Measurements from ENCODE around the gene ADAMTS13.
A peak's percentile ranks its signal among the peaks of the same experiment; 100 is the strongest.

Gene ADAMTS13

GRCh38 chr9:133393399-133393798 is 28.8 kb upstream of the ADAMTS13 start:
- DNase-seq: no peak

GRCh38 chr9:133394687-133395271 is 27.4 kb upstream of the ADAMTS13 start:
- no peak for DNase-seq

GRCh38 chr9:133396952-133397351 is 25.2 kb upstream of the ADAMTS13 start:
- peak; percentile 70 for DNase-seq

GRCh38 chr9:133397370-133397769 is 24.8 kb upstream of the ADAMTS13 start:
- DNase-seq: no peak

GRCh38 chr9:133397895-133398294 is 24.3 kb upstream of the ADAMTS13 start:
- DNase-seq: no peak

DNA sequence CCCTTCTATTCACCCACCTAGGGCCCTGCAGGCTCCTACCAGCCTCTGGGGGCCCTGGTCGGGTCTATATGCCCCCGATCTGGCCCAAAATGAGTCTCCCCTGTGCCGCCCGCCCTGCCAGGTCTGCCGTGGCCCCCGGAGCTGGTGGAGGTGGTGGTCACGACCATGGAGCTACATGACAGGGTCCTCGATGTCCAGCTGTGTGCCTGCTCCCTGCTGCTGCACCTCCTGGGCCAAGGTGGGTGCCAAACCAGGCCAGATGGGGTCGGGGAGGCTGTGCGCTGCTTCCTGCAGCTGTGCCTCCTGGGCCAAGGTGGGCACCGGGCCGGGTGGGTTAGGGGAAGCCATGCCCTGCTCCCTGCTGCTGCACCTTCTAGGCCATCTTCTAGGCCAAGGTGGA is 21.9 kb upstream of the ADAMTS13 start:
- DNase-seq: no peak

DNA sequence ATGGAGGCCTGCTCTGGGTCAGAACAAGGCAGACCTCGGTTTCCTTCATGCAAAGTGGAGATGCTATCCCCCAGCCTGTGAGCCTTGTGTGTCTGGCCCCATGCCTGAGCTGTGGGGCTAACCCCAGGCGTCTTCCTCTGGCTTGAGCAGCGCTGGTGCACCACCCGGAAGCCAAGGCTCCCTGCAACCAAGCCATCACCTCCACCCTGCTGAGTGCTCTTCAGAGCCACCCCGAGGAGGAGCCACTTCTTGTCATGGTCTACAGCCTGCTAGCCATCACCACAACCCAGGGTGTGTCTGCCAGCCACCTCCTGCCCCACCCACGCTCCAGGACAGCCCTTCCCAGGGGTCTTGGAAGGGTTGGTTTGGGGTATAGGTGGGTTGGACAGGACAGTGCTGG is 20.6 kb upstream of the ADAMTS13 start:
- no peak for DNase-seq

GRCh38 chr9:133402689-133403088 is 19.5 kb upstream of the ADAMTS13 start:
- DNase-seq: no peak

- peak; percentile 57 for DNase-seq
Observed at GRCh38 chr9:133403766-133404453, 18.3 kb upstream of the ADAMTS13 start.

- no peak for DNase-seq
Observed at GRCh38 chr9:133404454-133405002, 17.6 kb upstream of the ADAMTS13 start.

GRCh38 chr9:133405508-133406438 is 16.4 kb upstream of the ADAMTS13 start:
- DNase-seq: no peak

GRCh38 chr9:133406480-133407307 is 15.5 kb upstream of the ADAMTS13 start:
- peak; percentile 83 for DNase-seq

DNA sequence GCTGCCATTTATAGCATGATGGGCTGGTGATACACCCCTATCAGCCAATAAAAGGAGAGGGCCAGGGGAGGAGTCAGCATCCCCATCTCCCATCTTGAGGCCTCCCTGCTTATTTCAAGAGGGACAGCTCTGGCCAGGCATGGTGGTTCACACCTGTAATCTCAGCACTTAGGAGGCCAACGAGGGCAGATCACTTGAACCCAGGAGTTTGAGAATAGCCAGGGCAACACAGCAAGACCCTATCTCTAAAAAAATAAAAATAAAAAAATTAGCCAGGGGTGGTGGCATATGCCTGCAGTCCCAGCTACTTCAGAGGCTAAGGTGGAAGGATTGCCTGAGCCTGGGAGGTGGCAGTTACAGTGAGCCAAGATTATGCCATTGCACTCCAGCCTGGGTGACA is 14.1 kb upstream of the ADAMTS13 start:
- DNase-seq: no peak

- no peak for DNase-seq
Observed at GRCh38 chr9:133415170-133415569, 7.0 kb upstream of the ADAMTS13 start.

DNA sequence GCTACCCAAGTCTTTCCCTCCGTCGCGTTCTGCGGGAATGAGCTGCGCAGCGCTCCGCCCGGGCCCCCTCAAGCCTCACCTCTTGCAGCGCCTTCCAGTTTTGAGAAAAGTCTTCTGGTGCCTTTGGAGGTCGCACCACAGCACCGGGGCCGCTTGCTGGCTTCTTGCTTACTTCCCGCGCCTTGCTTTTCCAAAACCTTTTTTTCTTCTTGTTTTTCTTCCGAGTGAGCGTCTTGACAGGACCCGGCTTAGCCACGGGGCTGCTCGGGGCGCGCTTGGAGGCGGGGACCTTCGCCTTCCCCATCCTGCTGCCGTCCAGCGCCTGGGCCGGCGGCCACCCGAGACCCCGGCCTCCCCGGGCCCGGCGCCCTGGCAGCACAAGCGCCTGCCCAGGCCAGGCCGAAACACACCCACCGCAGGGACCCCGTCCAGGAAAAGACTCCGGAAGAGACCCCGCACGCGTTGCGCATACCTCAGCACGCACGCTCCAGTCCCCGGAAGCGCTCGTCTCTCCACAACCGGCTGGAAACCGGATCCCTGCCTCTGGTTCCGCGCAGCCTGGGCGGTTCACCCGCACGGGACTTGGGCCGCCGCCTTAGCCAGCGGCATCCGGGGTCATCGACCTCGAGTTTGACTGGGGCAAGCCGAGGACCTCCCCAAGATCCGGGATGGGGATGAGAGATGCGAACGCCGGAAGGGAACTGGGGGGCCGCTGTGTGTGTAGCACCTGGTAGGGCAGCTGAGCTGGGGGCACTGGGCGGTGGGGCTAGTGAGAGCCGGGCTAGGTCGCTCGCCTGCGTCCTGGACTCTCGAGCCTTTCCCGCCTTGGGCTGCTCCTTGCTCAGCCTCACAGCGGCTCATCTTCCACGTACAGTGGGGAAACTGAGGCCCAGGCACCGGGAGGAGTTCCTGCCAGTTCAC is 4.4 kb upstream of the ADAMTS13 start, which contains the start of gene REXO4:
REXO4 (minus strand) TSS at position 470 of the 921 bp plus-strand sequence; CDS start at position 304, 166 bp downstream.
- peak; percentile 91 for DNase-seq

GRCh38 chr9:133419005-133419404 is 3.2 kb upstream of the ADAMTS13 start:
- DNase-seq: no peak

- no peak for DNase-seq
Observed at GRCh38 chr9:133420392-133420827, 1.8 kb upstream of the ADAMTS13 start.

- no peak for DNase-seq
Observed at GRCh38 chr9:133423216-133423615, 1.0 kb downstream of the ADAMTS13 start.

- no peak for DNase-seq
Observed at GRCh38 chr9:133424187-133424586, 2.0 kb downstream of the ADAMTS13 start.

DNA sequence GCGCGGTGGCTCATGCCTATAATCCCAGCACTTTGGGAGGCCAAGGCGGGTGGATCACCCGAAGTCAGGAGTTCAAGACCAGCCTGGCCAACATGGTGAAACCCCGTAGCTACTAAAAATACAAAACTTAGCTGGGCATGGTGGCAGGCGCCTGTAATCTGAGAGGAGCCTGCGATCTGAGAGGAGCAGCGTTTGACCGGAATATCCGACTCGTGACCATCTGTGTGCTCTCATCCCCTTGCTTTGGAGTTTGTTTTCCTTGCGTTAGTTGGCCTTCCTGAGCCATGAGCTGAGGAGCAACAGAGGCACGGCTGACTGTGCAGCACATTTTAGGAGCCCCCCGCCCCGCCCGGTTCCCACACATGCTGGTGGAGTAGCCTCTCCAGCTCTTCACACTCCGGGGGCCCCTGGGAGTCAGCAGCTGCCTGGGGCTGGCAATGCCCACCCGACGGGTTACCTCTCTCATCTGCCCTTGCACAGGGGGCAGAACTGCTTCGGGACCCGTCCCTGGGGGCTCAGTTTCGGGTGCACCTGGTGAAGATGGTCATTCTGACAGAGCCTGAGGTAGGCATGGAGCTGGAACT is 3.0 kb downstream of the ADAMTS13 start:
- no peak for DNase-seq

DNA sequence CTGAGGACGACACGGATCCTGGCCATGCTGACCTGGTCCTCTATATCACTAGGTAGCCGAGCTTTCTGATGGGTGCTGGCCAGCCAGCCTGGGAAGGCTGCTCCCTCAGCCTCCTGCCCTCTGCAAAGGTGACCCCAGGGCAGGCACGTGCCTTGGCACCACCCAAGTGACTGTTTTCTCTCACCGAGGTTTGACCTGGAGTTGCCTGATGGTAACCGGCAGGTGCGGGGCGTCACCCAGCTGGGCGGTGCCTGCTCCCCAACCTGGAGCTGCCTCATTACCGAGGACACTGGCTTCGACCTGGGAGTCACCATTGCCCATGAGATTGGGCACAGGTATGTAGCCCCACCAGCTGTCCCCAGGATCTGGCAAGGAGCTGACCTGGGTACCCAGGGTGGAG is 3.8 kb downstream of the ADAMTS13 start:
- no peak for DNase-seq

Measured in NCI-H82 (cell line).